Central memory CD8-positive, alpha-beta T cell (primary cell): Measurements from ENCODE around the gene SVEP1.

ENCODE experiments used
- ATAC-seq: fragments of 150-1000 bp; cut with Tn5 transposase; replicated peaks from 2 replicates; pipeline ENCODE4 v1.10.0; 2022; ENCODE audit warnings: mild to moderate bottlenecking, moderate FRiP score, moderate number of reproducible peaks; ENCODE audit not compliant: poor library complexity, severe bottlenecking; ENCODE audit errors: extremely low read depth
- DNase-seq, 2 donors: peaks; one replicate each; pipeline ENCODE4 v3.0.0; 2021; ENCODE audit warnings: low spot score in 2 of 2
- H3K27ac Mint-ChIP-seq: one replicate; pipeline ENCODE4 v1.8.0; 2022; ENCODE audit warnings: low read depth, mild to moderate bottlenecking, moderate library complexity, mixed read lengths
- H3K27me3 Mint-ChIP-seq: one replicate; pipeline ENCODE4 v1.8.0; 2022; ENCODE audit warnings: mixed read lengths
- H3K36me3 Mint-ChIP-seq: one replicate; pipeline ENCODE4 v1.8.0; 2022; ENCODE audit warnings: mild to moderate bottlenecking, moderate library complexity, mixed read lengths; ENCODE audit not compliant: insufficient read depth
- H3K4me1 Mint-ChIP-seq: one replicate; pipeline ENCODE4 v1.8.0; 2022; ENCODE audit warnings: mixed read lengths
- H3K4me3 Mint-ChIP-seq: one replicate; pipeline ENCODE4 v1.8.0; 2022; ENCODE audit warnings: mild to moderate bottlenecking, moderate library complexity, mixed read lengths
- H3K9me3 Mint-ChIP-seq: one replicate; pipeline ENCODE4 v1.8.0; 2022; ENCODE audit warnings: mixed read lengths

The SVEP1 gene

GRCh38 chr9:110502842-110503241 lies 76.7 kb downstream of the SVEP1 start:
- H3K9me3 Mint-ChIP-seq: peaks cover 12% of the 10 kb centered on the region
- H3K27me3 Mint-ChIP-seq: no peaks in the 10 kb centered on the region
- ATAC-seq: no peak
- H3K36me3 Mint-ChIP-seq: no peaks in the 10 kb centered on the region
- no peak for DNase-seq
- H3K27ac Mint-ChIP-seq: no peak overlapping the region
- no peaks in the 10 kb centered on the region for H3K4me1 Mint-ChIP-seq
- no peak overlapping the region for H3K4me3 Mint-ChIP-seq

DNA sequence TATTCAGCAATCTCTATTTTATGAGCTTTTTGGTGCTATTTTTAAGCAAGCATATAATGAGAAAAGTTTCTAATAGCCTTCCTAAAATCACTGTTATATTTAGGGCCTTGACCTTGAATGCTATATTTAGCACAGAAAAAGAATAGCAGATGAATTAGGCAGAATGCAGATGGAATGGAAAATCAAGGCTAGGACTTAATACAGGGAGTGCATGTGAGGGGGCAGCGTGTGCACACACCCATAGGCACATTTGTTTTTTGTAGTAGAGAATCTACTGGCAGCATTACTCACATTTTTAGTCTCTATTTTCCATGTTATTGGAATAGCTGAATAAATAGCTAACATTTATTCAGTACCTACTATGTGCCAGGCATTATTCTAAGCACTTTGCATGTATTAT lies 79.9 kb downstream of the SVEP1 start:
- no peak overlapping the region for H3K27ac Mint-ChIP-seq
- DNase-seq: no peak
- ATAC-seq: no peak

DNA sequence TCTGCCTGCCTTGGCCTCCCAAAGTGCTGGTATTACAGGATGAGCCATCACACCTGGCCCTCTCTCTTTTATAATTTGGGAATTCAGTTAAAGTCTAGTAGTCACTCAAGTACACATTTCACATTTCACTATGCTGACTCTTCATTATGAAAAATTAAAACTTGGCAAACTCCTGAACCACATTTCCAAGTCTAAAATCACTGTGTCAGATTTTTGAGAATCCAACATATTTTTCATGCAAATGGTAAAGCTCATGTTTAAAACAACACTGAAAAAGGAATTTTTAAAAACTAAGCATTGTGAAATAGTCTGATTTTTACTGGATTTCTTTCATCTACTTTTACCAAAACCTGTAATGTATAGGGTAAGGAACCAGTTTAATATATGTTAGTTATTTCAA lies 92.3 kb downstream of the SVEP1 start:
- Mint-ChIP-seq H3K27me3 (no peaks in the 10 kb centered on the region), H3K36me3 (no peaks in the 10 kb centered on the region), H3K4me3 (no peak overlapping the region), H3K4me1 (no peaks in the 10 kb centered on the region), H3K27ac (no peak overlapping the region), H3K9me3 (peaks cover 5% of the 10 kb centered on the region)
- ATAC-seq (no peak), DNase-seq (no peak)

More for the DNA sequence above, 79.9 kb downstream of the SVEP1 start:
- no peaks in the 10 kb centered on the region for H3K27me3 Mint-ChIP-seq
- H3K9me3 Mint-ChIP-seq: peaks cover 12% of the 10 kb centered on the region
- no peaks in the 10 kb centered on the region for H3K36me3 Mint-ChIP-seq
- no peaks in the 10 kb centered on the region for H3K4me1 Mint-ChIP-seq
- H3K4me3 Mint-ChIP-seq: no peak overlapping the region

- H3K9me3 Mint-ChIP-seq: peaks cover 5% of the 10 kb centered on the region
- H3K4me3 Mint-ChIP-seq: no peak overlapping the region
- H3K4me1 Mint-ChIP-seq: no peaks in the 10 kb centered on the region
- no peaks in the 10 kb centered on the region for H3K27me3 Mint-ChIP-seq
- H3K36me3 Mint-ChIP-seq: no peaks in the 10 kb centered on the region
- ATAC-seq (no peak), DNase-seq (no peak)
- no peak overlapping the region for H3K27ac Mint-ChIP-seq
Measured at GRCh38 chr9:110486218-110486617, 93.3 kb downstream of the SVEP1 start.

GRCh38 chr9:110479481-110479880 lies 100.1 kb downstream of the SVEP1 start:
- no peaks in the 10 kb centered on the region for H3K36me3 Mint-ChIP-seq
- no peak overlapping the region for H3K27ac Mint-ChIP-seq
- ATAC-seq: no peak
- H3K27me3 Mint-ChIP-seq: no peaks in the 10 kb centered on the region
- no peak for DNase-seq
- H3K4me3 Mint-ChIP-seq: no peak overlapping the region
- no peaks in the 10 kb centered on the region for H3K9me3 Mint-ChIP-seq
- H3K4me1 Mint-ChIP-seq: no peaks in the 10 kb centered on the region

- Mint-ChIP-seq H3K9me3 (no peaks in the 10 kb centered on the region), H3K27ac (no peak overlapping the region), H3K36me3 (no peaks in the 10 kb centered on the region), H3K4me1 (no peaks in the 10 kb centered on the region), H3K27me3 (no peaks in the 10 kb centered on the region), H3K4me3 (no peak overlapping the region)
- no peak for ATAC-seq
- no peak for DNase-seq
Measured at GRCh38 chr9:110476251-110476650, 103.3 kb downstream of the SVEP1 start.

DNA sequence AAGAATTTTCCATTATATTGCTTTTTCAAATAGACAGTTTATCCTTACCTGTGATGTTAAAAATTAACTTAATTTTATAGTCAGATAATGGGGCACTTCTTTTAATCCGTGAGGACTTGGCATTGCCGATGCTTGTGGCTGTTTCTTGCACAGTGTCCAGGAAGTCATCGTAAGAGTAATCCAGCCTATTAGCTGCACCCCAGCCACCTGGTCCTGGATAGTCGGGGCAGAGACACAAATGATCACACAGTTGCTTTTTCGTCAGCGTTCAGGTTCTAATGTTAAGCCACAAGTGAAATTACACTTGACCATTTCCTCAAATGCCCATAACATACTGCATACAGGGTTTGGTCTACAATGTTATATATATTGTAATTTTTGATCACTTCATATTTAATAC lies 107.4 kb downstream of the SVEP1 start:
- ATAC-seq: no peak
- Mint-ChIP-seq H3K27me3 (no peaks in the 10 kb centered on the region), H3K27ac (no peak overlapping the region)

DNA sequence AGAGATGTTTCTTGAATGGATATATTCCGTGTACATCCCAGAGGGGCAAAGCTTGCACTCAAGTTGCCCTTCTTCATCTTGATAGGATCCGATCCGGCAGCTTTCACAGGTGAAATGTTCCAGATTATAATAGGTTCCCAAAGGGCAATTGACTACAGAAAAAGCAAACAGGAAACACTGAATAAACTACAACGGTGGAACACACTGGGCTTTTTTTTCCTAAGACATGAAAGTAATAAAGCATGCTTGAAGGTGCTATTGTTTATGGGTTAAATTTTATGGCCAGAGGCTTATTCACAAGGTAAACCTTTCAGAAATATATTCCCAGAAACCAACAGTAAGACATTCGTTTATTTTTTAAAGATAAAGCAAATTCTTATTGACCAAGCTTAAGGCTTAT lies 110.6 kb downstream of the SVEP1 start:
- H3K4me1 Mint-ChIP-seq: no peaks in the 10 kb centered on the region
- no peak overlapping the region for H3K27ac Mint-ChIP-seq
- DNase-seq (no peak), ATAC-seq (no peak)
- peaks cover 2% of the 10 kb centered on the region for H3K36me3 Mint-ChIP-seq
- H3K9me3 Mint-ChIP-seq: peaks cover 5% of the 10 kb centered on the region
- no peak overlapping the region for H3K4me3 Mint-ChIP-seq
- no peaks in the 10 kb centered on the region for H3K27me3 Mint-ChIP-seq

More for the DNA sequence above, 107.4 kb downstream of the SVEP1 start:
- H3K36me3 Mint-ChIP-seq: no peaks in the 10 kb centered on the region
- no peak for DNase-seq
- no peak overlapping the region for H3K4me3 Mint-ChIP-seq
- no peaks in the 10 kb centered on the region for H3K9me3 Mint-ChIP-seq
- no peaks in the 10 kb centered on the region for H3K4me1 Mint-ChIP-seq

DNA sequence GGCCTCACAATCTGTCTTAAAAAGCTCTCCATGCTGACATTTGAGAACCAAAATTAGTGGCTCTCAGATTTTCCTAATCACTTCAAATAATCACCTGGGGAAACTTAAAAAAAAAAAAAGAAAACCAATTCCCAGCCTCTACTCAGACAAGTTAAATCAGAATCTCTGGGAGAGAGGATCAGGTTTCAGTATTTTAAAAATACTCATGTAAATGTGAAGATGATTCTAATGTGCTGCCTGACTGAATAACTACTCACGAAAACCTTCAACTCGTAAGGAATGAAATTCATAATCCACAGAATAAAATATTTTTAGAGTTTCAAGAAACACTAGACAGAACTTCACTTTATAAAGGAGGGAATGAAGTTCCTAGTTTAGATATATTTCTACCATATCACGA lies 114.4 kb downstream of the SVEP1 start:
- DNase-seq (no peak), ATAC-seq (no peak)
- peaks cover 5% of the 10 kb centered on the region for H3K9me3 Mint-ChIP-seq
- H3K4me1 Mint-ChIP-seq: no peaks in the 10 kb centered on the region
- H3K36me3 Mint-ChIP-seq: peaks cover 2% of the 10 kb centered on the region
- H3K4me3 Mint-ChIP-seq: no peak overlapping the region
- no peak overlapping the region for H3K27ac Mint-ChIP-seq
- no peaks in the 10 kb centered on the region for H3K27me3 Mint-ChIP-seq

DNA sequence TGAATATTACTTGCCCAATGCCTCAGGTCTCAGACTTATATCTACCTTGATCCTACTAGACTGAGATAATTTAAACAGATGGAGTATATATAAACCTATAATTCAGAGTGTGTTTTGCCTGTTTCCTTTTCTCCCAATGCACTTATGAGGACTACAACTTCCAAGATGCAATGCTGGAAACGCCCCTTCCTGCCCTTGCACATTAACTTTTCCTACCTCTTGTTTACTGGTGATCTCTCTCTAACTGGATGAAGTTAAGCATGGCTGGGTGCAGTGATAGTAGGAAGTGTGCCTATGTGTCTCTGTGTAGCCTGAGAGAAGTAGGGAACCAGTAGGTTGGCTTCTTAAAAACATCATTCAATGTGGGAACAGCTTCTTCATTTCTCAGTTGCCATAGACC lies 115.2 kb downstream of the SVEP1 start:
- ATAC-seq: no peak
- no peak for DNase-seq

DNA sequence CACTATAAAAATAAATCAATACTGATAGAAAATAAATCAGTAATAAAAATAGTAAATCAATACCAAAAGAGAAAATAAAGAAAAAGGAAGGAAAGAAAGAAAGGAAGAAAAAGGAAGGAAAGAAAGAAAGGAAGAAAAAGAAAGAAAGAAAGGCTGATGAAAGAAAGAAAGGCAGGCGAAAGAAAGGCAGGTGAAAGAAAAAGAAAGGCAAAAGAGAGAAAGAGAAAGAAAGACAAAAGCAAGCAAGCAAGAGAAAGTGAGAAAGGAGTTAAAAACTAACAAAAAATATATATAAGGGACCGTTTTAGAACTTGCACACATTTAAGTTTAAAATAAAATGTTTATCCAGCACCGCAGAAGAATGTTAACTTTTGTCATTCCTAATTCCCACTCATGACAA lies 116.0 kb downstream of the SVEP1 start:
- no peak for ATAC-seq
- H3K4me1 Mint-ChIP-seq: no peaks in the 10 kb centered on the region
- no peaks in the 10 kb centered on the region for H3K27me3 Mint-ChIP-seq
- peaks cover 5% of the 10 kb centered on the region for H3K9me3 Mint-ChIP-seq
- DNase-seq: no peak
- peaks cover 2% of the 10 kb centered on the region for H3K36me3 Mint-ChIP-seq
- no peak overlapping the region for H3K27ac Mint-ChIP-seq
- H3K4me3 Mint-ChIP-seq: no peak overlapping the region

More for the DNA sequence above, 115.2 kb downstream of the SVEP1 start:
- Mint-ChIP-seq H3K27ac (no peak overlapping the region), H3K36me3 (peaks cover 2% of the 10 kb centered on the region), H3K27me3 (no peaks in the 10 kb centered on the region), H3K4me1 (no peaks in the 10 kb centered on the region), H3K9me3 (peaks cover 5% of the 10 kb centered on the region), H3K4me3 (no peak overlapping the region)

GRCh38 chr9:110457245-110457644 lies 122.3 kb downstream of the SVEP1 start:
- Mint-ChIP-seq H3K27ac (no peak overlapping the region), H3K27me3 (no peaks in the 10 kb centered on the region), H3K4me1 (no peaks in the 10 kb centered on the region), H3K9me3 (no peaks in the 10 kb centered on the region), H3K36me3 (no peaks in the 10 kb centered on the region), H3K4me3 (no peak overlapping the region)
- ATAC-seq (no peak), DNase-seq (no peak)

- Mint-ChIP-seq H3K36me3 (no peaks in the 10 kb centered on the region), H3K27ac (no peak overlapping the region), H3K4me1 (no peaks in the 10 kb centered on the region), H3K4me3 (no peak overlapping the region), H3K27me3 (no peaks in the 10 kb centered on the region), H3K9me3 (no peaks in the 10 kb centered on the region)
- no peak for ATAC-seq
- no peak for DNase-seq
Measured at GRCh38 chr9:110456681-110457080, 122.9 kb downstream of the SVEP1 start.

DNA sequence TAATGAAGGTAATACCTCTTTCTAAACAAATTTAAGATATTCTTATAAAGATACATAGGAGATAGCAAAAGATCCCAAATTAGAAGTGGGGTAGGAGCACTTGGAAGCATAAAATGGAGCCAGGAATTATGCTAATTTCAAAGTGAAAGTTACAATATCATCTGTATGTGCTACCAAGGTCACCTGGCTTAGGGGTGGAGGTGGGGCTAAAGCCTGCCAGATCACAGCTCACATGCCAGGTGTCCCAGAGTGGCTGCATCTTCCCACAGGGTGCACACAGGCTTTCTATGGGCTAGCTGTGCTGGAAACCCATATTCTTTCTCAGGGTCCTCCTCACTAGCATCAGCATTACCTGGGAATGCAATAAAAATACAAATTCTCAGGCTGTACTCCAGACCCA lies 123.7 kb downstream of the SVEP1 start:
- Mint-ChIP-seq H3K4me3 (no peak overlapping the region), H3K27ac (no peak overlapping the region), H3K9me3 (peaks cover 2% of the 10 kb centered on the region), H3K4me1 (no peaks in the 10 kb centered on the region), H3K36me3 (no peaks in the 10 kb centered on the region), H3K27me3 (no peaks in the 10 kb centered on the region)
- no peak for ATAC-seq
- DNase-seq: no peak
